HG03558 (cell line): ENCODE data around the gene GRIK4.

Source experiments
- ATAC-seq: cut with Tn5 transposase; IDR thresholded peaks from one replicate; pipeline ENCODE4 v1.9.1; 2021; ENCODE audit warnings: moderate number of reproducible peaks; ENCODE audit not compliant: unreplicated experiment; ENCODE audit errors: extremely low read depth

GRIK4 gene

GRCh38 chr11:120859552-120860295 is 348.2 kb downstream of the GRIK4 start:
- no peak for ATAC-seq

GRCh38 chr11:120863359-120863758 is 351.8 kb downstream of the GRIK4 start:
- ATAC-seq = no peak

- no peak for ATAC-seq
These were observed 355.5 kb downstream of the GRIK4 start for GRCh38 chr11:120867024-120867423.

GRCh38 chr11:120867531-120867930 is 356.0 kb downstream of the GRIK4 start:
- no peak for ATAC-seq

- ATAC-seq = no peak
These were observed 356.4 kb downstream of the GRIK4 start for GRCh38 chr11:120867988-120868387.

GRCh38 chr11:120869097-120869496 is 357.5 kb downstream of the GRIK4 start:
- no peak for ATAC-seq

GRCh38 chr11:120869516-120870011 is 358.0 kb downstream of the GRIK4 start:
- ATAC-seq = no peak

- ATAC-seq = no peak
These were observed 359.6 kb downstream of the GRIK4 start for GRCh38 chr11:120871194-120871593.

GRCh38 chr11:120871924-120872323 is 360.4 kb downstream of the GRIK4 start:
- ATAC-seq = no peak

GRCh38 chr11:120873966-120874735 is 362.6 kb downstream of the GRIK4 start:
- ATAC-seq = no peak

- no peak for ATAC-seq
These were observed 364.4 kb downstream of the GRIK4 start for GRCh38 chr11:120875986-120876385.

GRCh38 chr11:120877746-120878365 is 366.3 kb downstream of the GRIK4 start:
- no peak for ATAC-seq

GRCh38 chr11:120878781-120879180 is 367.2 kb downstream of the GRIK4 start:
- ATAC-seq = no peak

GRCh38 chr11:120880498-120881175 is 369.1 kb downstream of the GRIK4 start:
- ATAC-seq = no peak

GRCh38 chr11:120881596-120881995 is 370.0 kb downstream of the GRIK4 start:
- no peak for ATAC-seq

- no peak for ATAC-seq
These were observed 370.6 kb downstream of the GRIK4 start for GRCh38 chr11:120882175-120882574.

- no peak for ATAC-seq
These were observed 372.0 kb downstream of the GRIK4 start for GRCh38 chr11:120883404-120884080.

- no peak for ATAC-seq
These were observed 372.8 kb downstream of the GRIK4 start for GRCh38 chr11:120884154-120885020.
